GM12878 (cell line): ENCODE data around the gene RRP36. TPM values are rescaled to one million over a fixed set of nuclear protein-coding genes. Genes with fewer than 3 reads are reported as not detected.
A peak's percentile ranks its signal among the peaks of the same experiment; 100 is the strongest.

ENCODE experiments used
- ATAC-seq: fragments of 200-7000 bp; cut with Tn5 transposase; 3 replicates; pipeline ENCODE4 v1.9.1; 2020; ENCODE audit warnings: mild to moderate bottlenecking, moderate library complexity
- BruUV-seq: library from RNA; stranded (reverse); fragments of 400-500 nt; replicated peaks from 2 replicates; lab custom pipeline; 2021; lab: Mats Ljungman, UMichigan
- CTCF ChIA-PET: fragments of 300-600 bp; sonication (Branson Sonifier 250); formaldehyde crosslinking; extraction: SDS; loops from one replicate; lab custom pipeline; 2021; ENCODE audit warnings: inconsistent platforms; lab: Yijun Ruan, JAX
- POLR2A ChIA-PET: fragments of 350-600 bp; formaldehyde crosslinking; extraction: SDS; loops from one replicate; lab custom pipeline; 2021; ENCODE audit warnings: inconsistent platforms; lab: Charles Lee
- RAD21 ChIA-PET: fragments of 300-600 bp; sonication (Branson Sonifier 250); formaldehyde crosslinking; loops from one replicate; lab custom pipeline; 2023; ENCODE audit warnings: antibody characterized with exemption; ENCODE audit not compliant: unreplicated experiment; lab: Charles Lee
- SMC1A ChIA-PET: fragments of 300-600 bp; sonication (Branson Sonifier 250); formaldehyde crosslinking; loops from one replicate; lab custom pipeline; 2023; ENCODE audit not compliant: unreplicated experiment, uncharacterized antibody; lab: Charles Lee
- DNase-seq: peaks from one replicate; pipeline ENCODE4 v3.0.0-alpha.2; 2011; ENCODE audit warnings: low read depth, low spot score
- FAIRE-seq: peaks from 3 replicates; lab custom pipeline; 2011; peaks lifted over from hg19 to GRCh38; lab: Jason Lieb, UNC
- H2AFZ ChIP-seq: 2 replicates; pipeline ENCODE4 v1.6.0; 2011; ENCODE audit warnings: low read depth, low read length, control low read depth; ENCODE audit not compliant: control insufficient read depth
- H3K27ac ChIP-seq: 2 replicates; pipeline ENCODE4 v1.5.1; 2011; ENCODE audit warnings: control low read depth; ENCODE audit not compliant: control insufficient read depth, insufficient read depth
- H3K27me3 ChIP-seq, 2 experiments: replicated peaks in 1 of 2; 2 replicates each; pipeline versions ENCODE4 v1.6.0 to v1.6.1; 2011; ENCODE audit warnings: low read length in 1 of 2; ENCODE audit not compliant: control insufficient read depth in 2 of 2, insufficient read depth in 2 of 2
- H3K36me3 ChIP-seq, 2 experiments: 2 replicates each; pipeline ENCODE4 v1.5.1; 2011; ENCODE audit warnings: low read length in 1 of 2; ENCODE audit not compliant: control insufficient read depth in 2 of 2, insufficient read depth in 2 of 2
- H3K4me1 ChIP-seq: 2 replicates; pipeline ENCODE4 v1.6.1; 2011; ENCODE audit warnings: mild to moderate bottlenecking, low read length, moderate library complexity, mixed read lengths; ENCODE audit not compliant: control insufficient read depth, insufficient read depth
- H3K4me2 ChIP-seq: 2 replicates; pipeline ENCODE4 v1.6.0; 2011; ENCODE audit warnings: control low read depth; ENCODE audit not compliant: control insufficient read depth, insufficient read depth
- H3K4me3 ChIP-seq: fragments of 200-600 bp; sonication (generic); 2 replicates; pipeline ENCODE4 v1.5.1; 2016
- H3K79me2 ChIP-seq: 2 replicates; pipeline ENCODE4 v1.6.0; 2011; ENCODE audit warnings: low read length; ENCODE audit not compliant: control insufficient read depth, insufficient read depth
- H3K9ac ChIP-seq: 2 replicates; pipeline ENCODE4 v1.8.0; 2011; ENCODE audit warnings: low read length, control low read depth, mixed read lengths; ENCODE audit not compliant: control insufficient read depth, insufficient read depth
- H3K9me3 ChIP-seq: replicated peaks from 3 replicates; pipeline ENCODE4 v1.5.1; 2011; ENCODE audit warnings: mild to moderate bottlenecking, low read length; ENCODE audit not compliant: control insufficient read depth, insufficient read depth
- H4K20me1 ChIP-seq: 2 replicates; pipeline ENCODE4 v1.6.0; 2011; ENCODE audit not compliant: control insufficient read depth, insufficient read depth
- ATF7 ChIP-seq: fragments of 450-650 bp; IDR thresholded peaks from 2 replicates; pipeline ENCODE4 v1.6.1; 2016; ENCODE audit warnings: low read depth, mild to moderate bottlenecking
- BACH1 ChIP-seq: fragments of 450-650 bp; IDR thresholded peaks from 2 replicates; pipeline ENCODE4 v1.6.1; 2017; ENCODE audit warnings: mild to moderate bottlenecking, borderline replicate concordance
- HCFC1 ChIP-seq: fragments of 150-350 bp; IDR thresholded peaks from 2 replicates; pipeline ENCODE4 v1.6.1; 2014; ENCODE audit warnings: low read length
- JUND ChIP-seq: IDR thresholded peaks from 2 replicates; pipeline ENCODE4 v1.6.1; 2012; ENCODE audit warnings: low read depth, mild to moderate bottlenecking, low read length, improper control_type of control experiment, moderate library complexity
- POU2F2 ChIP-seq: IDR thresholded peaks from 3 replicates; pipeline ENCODE4 v1.6.1; 2011; ENCODE audit warnings: low read depth, mild to moderate bottlenecking, low read length, borderline replicate concordance
- SKIL ChIP-seq: fragments of 450-650 bp; IDR thresholded peaks from 2 replicates; pipeline ENCODE4 v1.6.1; 2017; ENCODE audit warnings: mild to moderate bottlenecking, low read depth, inconsistent platforms; ENCODE audit not compliant: poor library complexity, severe bottlenecking
- SMAD5 ChIP-seq: IDR thresholded peaks from 2 replicates; pipeline ENCODE4 v1.6.1; 2016; ENCODE audit warnings: antibody characterized with exemption, low read depth
- ZNF384 ChIP-seq: IDR thresholded peaks from 2 replicates; pipeline ENCODE4 v1.6.1; 2012; ENCODE audit warnings: low read depth, mild to moderate bottlenecking, low read length, improper control_type of control experiment, borderline replicate concordance
- WGBS: methylation state at CpG from one replicate; pipeline ENCODE4 v1.1.6; 2016; ENCODE audit warnings: low lambda C conversion rate; ENCODE audit not compliant: insufficient replicate concordance, insufficient coverage; ENCODE audit errors: missing lambda C conversion rate; 5-methylcytosine and 5-hydroxymethylcytosine counted together
- in situ Hi-C: fragments of 300-500 bp; cut with MboI; formaldehyde crosslinking; loops from 9 replicates; pipeline ENCODE4 v1.14.3; 2018; ENCODE audit warnings: mixed read lengths
- intact Hi-C: fragments of 100-400 bp; cut with micrococcal nuclease; formaldehyde crosslinking; loops from one replicate; pipeline ENCODE4 v1.14.2; 2022; ENCODE audit not compliant: unreplicated experiment
- polyA plus RNA-seq, 11 experiments: library from polyadenylated mRNA; depleted of rRNA in 4 of 11; unstranded in 6 of 11; stranded (reverse) in 5 of 11; fragments of >200 nt; fragmentation: Nextera tagmentation in 4 of 11; fragmentation: Illumina TruSeq in 1 of 11; extraction: Ambion mirVana in 4 of 11; extraction: Trizol in 1 of 11; gene quantifications; 1 replicate in 1 of 11; 2 replicates in 10 of 11; pipeline versions ENCODE4 v1.2.1 to v1.2.3, GENCODE V29; 2011 to 2016; ENCODE audit warnings: inconsistent platforms in 2 of 11, missing spikeins in 2 of 11, low read depth in 1 of 11
- total RNA-seq, 4 experiments: library from RNA; depleted of rRNA in 3 of 4; stranded (reverse); fragments of >200 nt in 3 of 4; fragmentation: Illumina TruSeq in 1 of 4; extraction: Trizol in 1 of 4; gene quantifications; 2 replicates each; pipeline versions ENCODE4 v1.2.1 to v1.2.3, GENCODE V29; 2013 to 2021
- TF ChIP-seq, protein P1 (sequence below): fragments of 450-650 bp; IDR thresholded peaks from 2 replicates; pipeline ENCODE4 v1.6.1; 2017; ENCODE audit warnings: mild to moderate bottlenecking, moderate library complexity
- TF ChIP-seq, protein P2 (sequence below): fragments of 450-650 bp; IDR thresholded peaks from 2 replicates; pipeline ENCODE4 v1.6.1; 2014; ENCODE audit warnings: mild to moderate bottlenecking
- TF ChIP-seq, protein P3 (sequence below): fragments of 450-650 bp; formaldehyde crosslinking; IDR thresholded peaks from 2 replicates; pipeline ENCODE4 v1.4.0; 2022; ENCODE audit warnings: mild to moderate bottlenecking, moderate library complexity

The RRP36 gene
- total and polyA plus RNA-seq, 10 of the 15 experiments (the other 5 are each of a cell fraction or from before 2014, with no cell fraction given), result 17.6 to 101 (median 69.7) TPM

DNA sequence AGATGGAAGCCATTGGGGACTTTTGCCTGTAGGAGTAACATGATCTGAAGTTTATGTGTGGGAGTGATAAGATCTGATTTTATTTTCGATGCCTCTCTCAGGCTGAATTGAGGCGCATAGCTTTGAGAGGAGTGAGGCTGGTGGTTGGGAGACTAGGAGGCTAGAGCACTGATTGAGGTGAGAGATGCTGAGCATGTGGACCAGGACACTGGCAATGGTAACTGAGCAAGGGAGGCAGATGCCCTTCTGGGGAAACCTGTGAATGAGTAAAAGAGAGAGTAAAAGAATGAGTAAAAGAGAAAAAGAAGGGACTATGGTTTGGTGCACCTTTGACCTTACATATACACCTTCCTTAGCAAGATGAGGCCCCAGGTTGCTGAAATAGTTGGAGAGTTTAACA, 3.0 kb downstream of the RRP36 start:
- Histone ChIP-seq H3K27me3 (no peaks in the 10 kb centered on the region), H4K20me1 (peaks cover 3% of the 10 kb centered on the region; the same call in 1 of the 2 replicates), H3K27ac (no peak overlapping the region), H3K4me1 (peaks cover 14% of the 10 kb centered on the region), H3K4me3 (no peak overlapping the region), H3K9me3 (no peaks in the 10 kb centered on the region), H3K36me3 (peaks cover 12 to 20% of the 10 kb centered on the region in 2 experiments), H3K79me2 (peaks cover 21% of the 10 kb centered on the region), H3K4me2 (no peak overlapping the region), H3K9ac (no peak overlapping the region), H2AFZ (no peak overlapping the region)
- ChIA-PET RAD21 (interaction anchor here (1.2 to 1.4 kb wide), 2 partner anchors 10 to 41 kb away, joined by 3 to 4 read pairs; partner anchors contain the start of genes KLHDC3 and PPP2R5D), SMC1A (interaction anchor here (0.6 to 1.1 kb wide), 2 partner anchors 10 to 30 kb away, joined by 3 to 5 read pairs; partner anchors contain the start of genes KLHDC3 and MEA1), POLR2A (interaction anchor here (1.4 to 3.4 kb wide), 3 partner anchors 10 to 35 kb away, joined by 3 to 12 read pairs (median 9); partner anchors contain the start of genes KLC4, KLHDC3, MEA1 and MRPL2), CTCF (interaction anchor here (1.1 kb wide), 1 partner anchor 11 kb away, joined by 3 read pairs; the partner anchor contains the start of genes KLHDC3 and MEA1)
- DNase-seq, result no peak
- in situ Hi-C loops, result no loop called here
- no peak for FAIRE-seq
- BruUV-seq, result TSS peak; percentile 41
- intact Hi-C loops, result no loop called here
- WGBS, result 94% methylated on average over 2 of the region's 2 CpGs
- ATAC-seq, result no peak
- TF ChIP-seq, protein P1, sequence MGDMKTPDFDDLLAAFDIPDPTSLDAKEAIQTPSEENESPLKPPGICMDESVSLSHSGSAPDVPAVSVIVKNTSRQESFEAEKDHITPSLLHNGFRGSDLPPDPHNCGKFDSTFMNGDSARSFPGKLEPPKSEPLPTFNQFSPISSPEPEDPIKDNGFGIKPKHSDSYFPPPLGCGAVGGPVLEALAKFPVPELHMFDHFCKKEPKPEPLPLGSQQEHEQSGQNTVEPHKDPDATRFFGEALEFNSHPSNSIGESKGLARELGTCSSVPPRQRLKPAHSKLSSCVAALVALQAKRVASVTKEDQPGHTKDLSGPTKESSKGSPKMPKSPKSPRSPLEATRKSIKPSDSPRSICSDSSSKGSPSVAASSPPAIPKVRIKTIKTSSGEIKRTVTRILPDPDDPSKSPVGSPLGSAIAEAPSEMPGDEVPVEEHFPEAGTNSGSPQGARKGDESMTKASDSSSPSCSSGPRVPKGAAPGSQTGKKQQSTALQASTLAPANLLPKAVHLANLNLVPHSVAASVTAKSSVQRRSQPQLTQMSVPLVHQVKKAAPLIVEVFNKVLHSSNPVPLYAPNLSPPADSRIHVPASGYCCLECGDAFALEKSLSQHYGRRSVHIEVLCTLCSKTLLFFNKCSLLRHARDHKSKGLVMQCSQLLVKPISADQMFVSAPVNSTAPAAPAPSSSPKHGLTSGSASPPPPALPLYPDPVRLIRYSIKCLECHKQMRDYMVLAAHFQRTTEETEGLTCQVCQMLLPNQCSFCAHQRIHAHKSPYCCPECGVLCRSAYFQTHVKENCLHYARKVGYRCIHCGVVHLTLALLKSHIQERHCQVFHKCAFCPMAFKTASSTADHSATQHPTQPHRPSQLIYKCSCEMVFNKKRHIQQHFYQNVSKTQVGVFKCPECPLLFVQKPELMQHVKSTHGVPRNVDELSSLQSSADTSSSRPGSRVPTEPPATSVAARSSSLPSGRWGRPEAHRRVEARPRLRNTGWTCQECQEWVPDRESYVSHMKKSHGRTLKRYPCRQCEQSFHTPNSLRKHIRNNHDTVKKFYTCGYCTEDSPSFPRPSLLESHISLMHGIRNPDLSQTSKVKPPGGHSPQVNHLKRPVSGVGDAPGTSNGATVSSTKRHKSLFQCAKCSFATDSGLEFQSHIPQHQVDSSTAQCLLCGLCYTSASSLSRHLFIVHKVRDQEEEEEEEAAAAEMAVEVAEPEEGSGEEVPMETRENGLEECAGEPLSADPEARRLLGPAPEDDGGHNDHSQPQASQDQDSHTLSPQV, result no peak
- TF ChIP-seq BACH1 (no peak), SMAD5 (no peak), HCFC1 (no peak), ZNF384 (no peak), ATF7 (no peak), SKIL (no peak), JUND (no peak), POU2F2 (no peak)
- TF ChIP-seq, protein P2, sequence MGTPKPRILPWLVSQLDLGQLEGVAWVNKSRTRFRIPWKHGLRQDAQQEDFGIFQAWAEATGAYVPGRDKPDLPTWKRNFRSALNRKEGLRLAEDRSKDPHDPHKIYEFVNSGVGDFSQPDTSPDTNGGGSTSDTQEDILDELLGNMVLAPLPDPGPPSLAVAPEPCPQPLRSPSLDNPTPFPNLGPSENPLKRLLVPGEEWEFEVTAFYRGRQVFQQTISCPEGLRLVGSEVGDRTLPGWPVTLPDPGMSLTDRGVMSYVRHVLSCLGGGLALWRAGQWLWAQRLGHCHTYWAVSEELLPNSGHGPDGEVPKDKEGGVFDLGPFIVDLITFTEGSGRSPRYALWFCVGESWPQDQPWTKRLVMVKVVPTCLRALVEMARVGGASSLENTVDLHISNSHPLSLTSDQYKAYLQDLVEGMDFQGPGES, result no peak
- TF ChIP-seq, protein P3, sequence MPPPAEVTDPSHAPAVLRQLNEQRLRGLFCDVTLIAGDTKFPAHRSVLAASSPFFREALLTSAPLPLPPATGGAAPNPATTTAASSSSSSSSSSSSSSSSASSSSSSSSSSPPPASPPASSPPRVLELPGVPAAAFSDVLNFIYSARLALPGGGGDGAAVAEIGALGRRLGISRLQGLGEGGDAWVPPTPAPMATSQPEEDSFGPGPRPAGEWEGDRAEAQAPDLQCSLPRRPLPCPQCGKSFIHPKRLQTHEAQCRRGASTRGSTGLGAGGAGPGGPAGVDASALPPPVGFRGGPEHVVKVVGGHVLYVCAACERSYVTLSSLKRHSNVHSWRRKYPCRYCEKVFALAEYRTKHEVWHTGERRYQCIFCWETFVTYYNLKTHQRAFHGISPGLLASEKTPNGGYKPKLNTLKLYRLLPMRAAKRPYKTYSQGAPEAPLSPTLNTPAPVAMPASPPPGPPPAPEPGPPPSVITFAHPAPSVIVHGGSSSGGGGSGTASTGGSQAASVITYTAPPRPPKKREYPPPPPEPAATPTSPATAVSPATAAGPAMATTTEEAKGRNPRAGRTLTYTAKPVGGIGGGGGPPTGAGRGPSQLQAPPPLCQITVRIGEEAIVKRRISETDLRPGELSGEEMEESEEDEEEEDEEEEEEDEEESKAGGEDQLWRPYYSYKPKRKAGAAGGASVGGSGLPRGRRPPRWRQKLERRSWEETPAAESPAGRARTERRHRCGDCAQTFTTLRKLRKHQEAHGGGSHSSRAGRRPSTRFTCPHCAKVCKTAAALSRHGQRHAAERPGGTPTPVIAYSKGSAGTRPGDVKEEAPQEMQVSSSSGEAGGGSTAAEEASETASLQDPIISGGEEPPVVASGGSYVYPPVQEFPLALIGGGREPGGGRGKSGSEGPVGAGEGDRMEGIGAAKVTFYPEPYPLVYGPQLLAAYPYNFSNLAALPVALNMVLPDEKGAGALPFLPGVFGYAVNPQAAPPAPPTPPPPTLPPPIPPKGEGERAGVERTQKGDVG (CRISPR knock-in tag), result no peak
